Neutrophil (primary cell): ENCODE results near the gene C10orf105.

Source experiments
- H3K27ac ChIP-seq: fragments of 200-600 bp; sonication (generic); 2 replicates; pipeline ENCODE4 v1.5.1; 2016; ENCODE audit warnings: mild to moderate bottlenecking, moderate library complexity
- H3K27me3 ChIP-seq: fragments of 200-600 bp; sonication (generic); 2 replicates; pipeline ENCODE4 v1.6.0; 2016; ENCODE audit warnings: mild to moderate bottlenecking
- H3K36me3 ChIP-seq: fragments of 200-600 bp; sonication (generic); 2 replicates; pipeline ENCODE4 v1.5.1; 2017
- H3K4me1 ChIP-seq, 2 experiments: fragments of 200-600 bp in 1 of 2; sonication (generic) in 1 of 2; 1 replicate in 1 of 2; 2 replicates in 1 of 2; pipeline versions ENCODE4 v1.5.1 to v1.6.1; 2013 to 2016; ENCODE audit warnings: low read depth in 1 of 2, low read length in 1 of 2, mild to moderate bottlenecking in 1 of 2, moderate library complexity in 1 of 2; ENCODE audit not compliant: control insufficient read depth in 1 of 2, insufficient read depth in 1 of 2
- H3K4me3 ChIP-seq, 2 experiments: fragments of 200-600 bp in 1 of 2; sonication (generic) in 1 of 2; 1 replicate in 1 of 2; 2 replicates in 1 of 2; pipeline ENCODE4 v1.5.1; 2013 to 2016; ENCODE audit warnings: low read depth in 1 of 2, low read length in 1 of 2, mild to moderate bottlenecking in 1 of 2, moderate library complexity in 1 of 2
- H3K9me3 ChIP-seq: fragments of 200-600 bp; sonication (generic); 2 replicates; pipeline ENCODE4 v1.5.1; 2016
- CTCF ChIP-seq: fragments of 200-600 bp; sonication (generic); IDR thresholded peaks from 2 replicates; pipeline ENCODE4 v1.5.1; 2016; ENCODE audit warnings: antibody characterized with exemption

Gene C10orf105

GRCh38 chr10:71661779-71662336 is 57.7 kb downstream of the C10orf105 start:
- Histone ChIP-seq H3K36me3 (no peaks in the 10 kb centered on the region), H3K27ac (no peak overlapping the region), H3K4me1 (peaks cover 7 to 8% of the 10 kb centered on the region in 2 experiments), H3K4me3 (no peak overlapping the region), H3K27me3 (peaks cover 11% of the 10 kb centered on the region), H3K9me3 (no peaks in the 10 kb centered on the region)
- no peak for TF ChIP-seq CTCF
